ENCODE results near the gene PLAA. TPM values are rescaled to one million over a fixed set of nuclear protein-coding genes. Genes with fewer than 3 reads are reported as not detected.

The PLAA gene
- polyA plus RNA-seq (2013, experiment 1 of 2; ENCODE audit: insufficient read length), result 31.5 TPM
- 33.6 TPM for polyA plus RNA-seq (2013, experiment 2 of 2; ENCODE audit: insufficient read length)

- peak; percentile 89 for DNase-seq
Observed at GRCh38 chr9:26946753-26947727, at the start of gene PLAA. TSS of gene PLAA (minus strand) at chr9:26947242. CDS start at chr9:26947045, 197 bp downstream.

- no peak for DNase-seq
Observed at GRCh38 chr9:26995810-26996209, 48.8 kb upstream of the PLAA start.

- no peak for DNase-seq
Observed at GRCh38 chr9:26983340-26983739, 36.3 kb upstream of the PLAA start.

GRCh38 chr9:26975728-26976707 lies 29.0 kb upstream of the PLAA start:
- DNase-seq, result peak; percentile 44

- no peak for DNase-seq
Observed at GRCh38 chr9:26974927-26975326, 27.9 kb upstream of the PLAA start.

- DNase-seq, result no peak
Observed at GRCh38 chr9:26973989-26974388, 26.9 kb upstream of the PLAA start.

GRCh38 chr9:26971721-26972120 lies 24.7 kb upstream of the PLAA start:
- DNase-seq, result no peak

- DNase-seq, result no peak
Observed at GRCh38 chr9:26956860-26957233, 9.8 kb upstream of the PLAA start.

- peak; percentile 98 for DNase-seq
Observed at GRCh38 chr9:26955921-26956859, 9.1 kb upstream of the PLAA start, which contains the start of gene IFT74. TSS of gene IFT74 (plus strand) at chr9:26956412. CDS start at chr9:26961968, 5,556 bp downstream.

- DNase-seq, result no peak
Observed at GRCh38 chr9:26955222-26955903, 8.3 kb upstream of the PLAA start.

- no peak for DNase-seq
Observed at GRCh38 chr9:26954050-26954508, 7.0 kb upstream of the PLAA start.

GRCh38 chr9:26951794-26952193 lies 4.8 kb upstream of the PLAA start:
- DNase-seq, result no peak

GRCh38 chr9:26950521-26950920 lies 3.5 kb upstream of the PLAA start:
- no peak for DNase-seq

GRCh38 chr9:26949637-26950069 lies 2.6 kb upstream of the PLAA start:
- no peak for DNase-seq

GRCh38 chr9:26947736-26948135 lies 694 bp upstream of the PLAA start:
- DNase-seq, result no peak

- no peak for DNase-seq
Observed at GRCh38 chr9:26945591-26945990, 1.5 kb downstream of the PLAA start.

- DNase-seq, result no peak
Observed at GRCh38 chr9:26940779-26941178, 6.3 kb downstream of the PLAA start.

- no peak for DNase-seq
Observed at GRCh38 chr9:26939955-26940711, 6.9 kb downstream of the PLAA start.

GRCh38 chr9:26937816-26938371 lies 9.1 kb downstream of the PLAA start:
- no peak for DNase-seq

- no peak for DNase-seq
Observed at GRCh38 chr9:26935847-26936246, 11.2 kb downstream of the PLAA start.
